K562 (cell line): ENCODE measurements around the gene UBE2I. TPM values are rescaled to one million over a fixed set of nuclear protein-coding genes. Genes with fewer than 3 reads are reported as not detected.

Experiments
- ATAC-seq: fragments of 200-7000 bp; cut with Tn5 transposase; 3 replicates; pipeline ENCODE4 v1.9.1; 2020; ENCODE audit warnings: moderate library complexity
- BruUV-seq: library from RNA; stranded (reverse); fragments of 400-500 nt; replicated peaks from 2 replicates; lab custom pipeline; 2021; lab: Mats Ljungman, UMichigan
- CTCF ChIA-PET: fragments of 300-600 bp; formaldehyde crosslinking; extraction: SDS; loops from one replicate; lab custom pipeline; 2021; ENCODE audit warnings: low intra/inter-chr PET ratio; lab: Yijun Ruan, JAX
- POLR2A ChIA-PET: fragments of 300-600, 350-650 bp; sonication (Branson Sonifier 250); formaldehyde crosslinking; extraction: SDS; loops from one replicate; lab custom pipeline; 2021; ENCODE audit warnings: antibody characterized with exemption, inconsistent platforms; lab: Yijun Ruan, JAX
- DNase-seq, 4 experiments: peaks; one replicate each; pipeline versions ENCODE4 v3.0.0 to v3.0.0-alpha.2; 2011 to 2018; ENCODE audit warnings: low spot score in 3 of 4, mixed read lengths in 3 of 4; ENCODE audit errors: extremely low read depth in 1 of 4
- FAIRE-seq: peaks from 2 replicates; lab custom pipeline; 2011; peaks lifted over from hg19 to GRCh38; lab: Jason Lieb, UNC
- H2AFZ ChIP-seq: 2 replicates; pipeline ENCODE4 v1.6.0; 2011; ENCODE audit warnings: low read depth, low read length, control low read depth, inconsistent platforms
- H3K27ac ChIP-seq: fragments of 200-600 bp; 3 replicates; pipeline ENCODE4 v1.8.0; 2011; ENCODE audit warnings: low read depth, mild to moderate bottlenecking, control low read depth, inconsistent platforms, low read length, moderate library complexity, mixed read lengths; ENCODE audit errors: extremely low read depth
- H3K27me3 ChIP-seq, 2 experiments: fragments of 300-600 bp in 1 of 2; 2 replicates in 1 of 2; 3 replicates in 1 of 2; pipeline versions ENCODE4 v1.6.0 to v1.8.0; 2011; ENCODE audit warnings: inconsistent platforms in 2 of 2, low read length in 2 of 2, mild to moderate bottlenecking in 1 of 2, mixed read lengths in 1 of 2, moderate library complexity in 1 of 2; ENCODE audit not compliant: control insufficient read depth in 2 of 2, insufficient read depth in 2 of 2
- H3K36me3 ChIP-seq: fragments of 300-600 bp; 3 replicates; pipeline ENCODE4 v1.8.0; 2011; ENCODE audit warnings: mild to moderate bottlenecking, low read length, inconsistent platforms; ENCODE audit not compliant: control insufficient read depth, insufficient read depth
- H3K4me1 ChIP-seq, 2 experiments: fragments of 200-600 bp in 1 of 2; replicated peaks in 1 of 2; 2 replicates in 1 of 2; 3 replicates in 1 of 2; pipeline versions ENCODE4 v1.5.1 to v1.8.0; 2011; ENCODE audit warnings: inconsistent platforms in 2 of 2, low read length in 2 of 2, mild to moderate bottlenecking in 1 of 2, mixed read lengths in 1 of 2, moderate library complexity in 1 of 2; ENCODE audit not compliant: control insufficient read depth in 2 of 2, insufficient read depth in 2 of 2
- H3K4me2 ChIP-seq: 2 replicates; pipeline ENCODE4 v1.6.1; 2011; ENCODE audit warnings: low read length, control low read depth, inconsistent platforms, mixed read lengths; ENCODE audit not compliant: insufficient read depth
- H3K4me3 ChIP-seq: fragments of 200-600 bp; sonication (generic), shearing (Covaris generic); 2 replicates; pipeline ENCODE4 v1.5.1; 2016; ENCODE audit warnings: control low read depth, inconsistent platforms
- H3K79me2 ChIP-seq: fragments of 200-600 bp; 3 replicates; pipeline ENCODE4 v1.8.0; 2011; ENCODE audit warnings: low read length, inconsistent platforms; ENCODE audit not compliant: control insufficient read depth, insufficient read depth
- H3K9ac ChIP-seq, 2 experiments: 2 replicates each; pipeline versions ENCODE4 v1.6.0 to v1.6.1; 2011; ENCODE audit warnings: low read depth in 2 of 2, low read length in 2 of 2, control low read depth in 1 of 2, inconsistent platforms in 1 of 2, mild to moderate bottlenecking in 1 of 2, mixed read lengths in 1 of 2; ENCODE audit not compliant: insufficient read depth in 1 of 2
- H3K9me1 ChIP-seq: one replicate; pipeline ENCODE4 v1.6.0; 2011; ENCODE audit warnings: inconsistent platforms, mild to moderate bottlenecking, low read length, moderate library complexity; ENCODE audit not compliant: control insufficient read depth, insufficient read depth
- H3K9me3 ChIP-seq: replicated peaks from 2 replicates; pipeline ENCODE4 v1.5.1; 2011; ENCODE audit warnings: low read depth, low read length, inconsistent platforms; ENCODE audit not compliant: control insufficient read depth, insufficient read depth
- H4K20me1 ChIP-seq: replicated peaks from 2 replicates; pipeline ENCODE4 v1.6.1; 2011; ENCODE audit warnings: low read length, inconsistent platforms, mixed read lengths; ENCODE audit not compliant: control insufficient read depth, insufficient read depth
- BRCA1 ChIP-seq, 2 experiments: fragments of 450-650 bp in 1 of 2; sonication (generic) in 1 of 2; formaldehyde crosslinking in 1 of 2; IDR thresholded peaks; 2 replicates each; pipeline versions ENCODE4 v1.5.0 to v1.6.1; 2017 to 2020; ENCODE audit warnings: mild to moderate bottlenecking in 1 of 2, missing genetic modification reagents in 1 of 2
- GABPB2 ChIP-seq: fragments of 250-450 bp; sonication (Bioruptor Pico); conservative IDR thresholded peaks from 2 replicates; pipeline ENCODE4 v1.5.1; 2021; ENCODE audit warnings: mild to moderate bottlenecking
- MBD1 ChIP-seq: fragments of 250-450 bp; sonication (Bioruptor Pico); IDR thresholded peaks from 2 replicates; pipeline ENCODE4 v1.8.0; 2022; ENCODE audit warnings: inconsistent platforms
- NCOA2 ChIP-seq, 2 experiments: fragments of 450-650 bp; IDR thresholded peaks; 2 replicates each; pipeline ENCODE4 v1.6.1; 2018; ENCODE audit warnings: mild to moderate bottlenecking in 2 of 2, moderate library complexity in 1 of 2; ENCODE audit not compliant: partially characterized antibody in 2 of 2
- RBM22 ChIP-seq: fragments of 200-400 bp; formaldehyde crosslinking; IDR thresholded peaks from 2 replicates; pipeline ENCODE4 v1.6.1; 2018; ENCODE audit warnings: low read length, low read depth; ENCODE audit not compliant: poor library complexity, severe bottlenecking
- SAFB ChIP-seq: fragments of 200-400 bp; formaldehyde crosslinking; IDR thresholded peaks from 2 replicates; pipeline ENCODE4 v1.6.1; 2017; ENCODE audit warnings: low read depth, low read length, borderline replicate concordance
- SMAD4 ChIP-seq: fragments of 250-450 bp; sonication (Bioruptor Pico); conservative IDR thresholded peaks from 2 replicates; pipeline ENCODE4 v1.8.0; 2021; ENCODE audit warnings: inconsistent platforms, mild to moderate bottlenecking, moderate library complexity
- SUPT5H ChIP-seq: fragments of 450-650 bp; IDR thresholded peaks from 2 replicates; pipeline ENCODE4 v1.6.1; 2016
- ZKSCAN1 ChIP-seq: fragments of 150-350 bp; IDR thresholded peaks from 2 replicates; pipeline ENCODE4 v1.6.1; 2016; ENCODE audit warnings: low read depth, low read length
- ZNF134 ChIP-seq: fragments of 250-450 bp; sonication (Bioruptor Pico); conservative IDR thresholded peaks from 2 replicates; pipeline ENCODE4 v1.4.0; 2020
- ZNF3 ChIP-seq: fragments of 250-450 bp; sonication (Bioruptor Pico); IDR thresholded peaks from 2 replicates; pipeline ENCODE4 v1.5.0; 2021; ENCODE audit warnings: mild to moderate bottlenecking, moderate library complexity
- ZNF395 ChIP-seq: fragments of 200-800 bp; sonication (Bioruptor generic); IDR thresholded peaks from 2 replicates; pipeline ENCODE4 v1.6.1; 2017; ENCODE audit warnings: missing genetic modification characterization, missing compliant biosample characterization
- WGBS: fragments of 100-300 bp; shearing (Covaris generic); methylation state at CpG from one replicate; pipeline ENCODE4 v1.1.6; 2016; ENCODE audit warnings: low coverage, mixed read lengths; ENCODE audit not compliant: insufficient coverage; ENCODE audit errors: missing lambda C conversion rate; 5-methylcytosine and 5-hydroxymethylcytosine counted together
- in situ Hi-C: fragments of 300-500 bp; cut with MboI; formaldehyde crosslinking; loops from 4 replicates; pipeline ENCODE4 v1.15.0; 2018; ENCODE audit warnings: inconsistent platforms, mixed read lengths
- intact Hi-C: fragments of 100-400 bp; cut with micrococcal nuclease; formaldehyde crosslinking; loops from 2 replicates; pipeline ENCODE4 v1.14.2; 2022
- polyA plus RNA-seq, 8 experiments: library from polyadenylated mRNA; depleted of rRNA in 4 of 8; stranded (reverse) in 5 of 8; unstranded in 3 of 8; fragments of >200 nt; fragmentation: Nextera tagmentation in 2 of 8; fragmentation: Illumina TruSeq in 1 of 8; extraction: Ambion mirVana in 2 of 8; extraction: Trizol in 1 of 8; gene quantifications; 2 replicates each; pipeline versions ENCODE4 v1.2.1 to v1.2.3, GENCODE V29; 2011 to 2014; ENCODE audit warnings: inconsistent platforms in 1 of 8, missing spikeins in 1 of 8
- total RNA-seq, 7 experiments: library from RNA; depleted of rRNA in 6 of 7; stranded (reverse); fragments of >200 nt in 6 of 7; fragmentation: Illumina TruSeq in 2 of 7; extraction: Trizol in 2 of 7; gene quantifications; 2 replicates each; pipeline versions ENCODE4 v1.2.1 to v1.2.3, GENCODE V29; 2011 to 2021; ENCODE audit warnings: low replicate concordance in 1 of 7

Gene UBE2I
- total and polyA plus RNA-seq, 9 of the 15 experiments (the other 6 are each of a cell fraction or from before 2014, with no cell fraction given): 36.6 to 254 (median 104) TPM

GRCh38 chr16:1305823-1306222 is 3.6 kb upstream of the UBE2I start:
- H3K79me2 ChIP-seq: peaks cover 14% of the 10 kb centered on the region
- BruUV-seq: no TSS peak

More at GRCh38 chr16:1305823-1306222, 3.6 kb upstream of the UBE2I start:
- ChIA-PET CTCF (no interaction called here), POLR2A (interaction anchor here (0.6 to 0.9 kb wide), 2 partner anchors 8 to 30 kb away, joined by 3 read pairs; no protein-coding TSS in a partner anchor)
- Histone ChIP-seq H3K9me3 (no peaks in the 10 kb centered on the region), H3K9ac (peak overlapping the region in 1 of 2 experiments; percentile 52; a peak in 1 of 4 replicates), H2AFZ (no peak overlapping the region), H3K27ac (no peak overlapping the region), H3K36me3 (peaks cover 4% of the 10 kb centered on the region; the same call in 2 of the 3 replicates), H4K20me1 (peaks cover 9% of the 10 kb centered on the region), H3K4me2 (no peak overlapping the region), H3K27me3 (no peaks in the 10 kb centered on the region), H3K4me3 (no peak overlapping the region), H3K9me1 (peaks cover 4% of the 10 kb centered on the region), H3K4me1 (peaks cover 10 to 60% of the 10 kb centered on the region in 2 experiments)
- FAIRE-seq (no peak), DNase-seq (no peak), ATAC-seq (no peak)
- WGBS: 68% methylated on average over 10 of the region's 12 CpGs
- TF ChIP-seq ZNF3 (CRISPR knock-in tag) (no peak), NCOA2 (IDR thresholded peaks at IDR 0.05; ENCODE audit: partially characterized antibody in 2 of 2) (no peak), MBD1 (CRISPR knock-in tag) (no peak), SAFB (no peak), ZNF134 (CRISPR knock-in tag) (no peak), SMAD4 (CRISPR knock-in tag) (no peak), SUPT5H (no peak), ZKSCAN1 (no peak), ZNF395 (CRISPR knock-in tag) (no peak), RBM22 (no peak), GABPB2 (no peak), BRCA1 (IDR thresholded peaks at IDR 0.05) (no peak), BRCA1 (CRISPR knock-in tag; IDR thresholded peaks at IDR 0.05) (no peak)
- intact Hi-C loops (no loop called here), in situ Hi-C loops (no loop called here)
